HG03571 (cell line): ENCODE data around the gene POMP.
A peak's percentile ranks its signal among the peaks of the same experiment; 100 is the strongest.

Experiments
- ATAC-seq: cut with Tn5 transposase; IDR thresholded peaks from one replicate; pipeline ENCODE4 v1.9.1; 2021; ENCODE audit not compliant: unreplicated experiment

POMP gene, protein sequence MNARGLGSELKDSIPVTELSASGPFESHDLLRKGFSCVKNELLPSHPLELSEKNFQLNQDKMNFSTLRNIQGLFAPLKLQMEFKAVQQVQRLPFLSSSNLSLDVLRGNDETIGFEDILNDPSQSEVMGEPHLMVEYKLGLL

GRCh38 chr13:28658796-28659620 is at the start of gene POMP:
TSS of gene POMP (plus strand) at chr13:28659130. CDS start at chr13:28659185, 55 bp downstream.
- peak; percentile 86 for ATAC-seq

- ATAC-seq: no peak
Observed at GRCh38 chr13:28609381-28609780, 49.5 kb upstream of the POMP start.

DNA sequence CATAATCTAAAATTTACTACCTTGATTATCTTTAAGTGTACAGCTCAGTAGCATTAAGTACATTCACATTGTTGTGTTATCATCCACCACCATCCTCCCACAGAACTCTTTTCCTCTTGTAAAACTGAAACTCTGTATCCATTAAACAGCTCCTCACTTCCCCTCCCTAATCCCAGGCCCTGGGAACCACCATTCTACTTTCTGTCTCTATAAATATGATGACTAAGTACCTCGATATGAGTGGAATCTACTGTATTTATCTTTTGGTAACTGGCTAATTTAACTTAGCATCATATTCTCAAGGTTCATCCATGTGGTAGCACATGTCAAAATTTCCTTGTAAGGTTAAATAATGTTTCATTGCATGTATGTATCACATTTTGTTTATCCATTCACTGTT is 49.0 kb upstream of the POMP start:
- ATAC-seq: no peak

DNA sequence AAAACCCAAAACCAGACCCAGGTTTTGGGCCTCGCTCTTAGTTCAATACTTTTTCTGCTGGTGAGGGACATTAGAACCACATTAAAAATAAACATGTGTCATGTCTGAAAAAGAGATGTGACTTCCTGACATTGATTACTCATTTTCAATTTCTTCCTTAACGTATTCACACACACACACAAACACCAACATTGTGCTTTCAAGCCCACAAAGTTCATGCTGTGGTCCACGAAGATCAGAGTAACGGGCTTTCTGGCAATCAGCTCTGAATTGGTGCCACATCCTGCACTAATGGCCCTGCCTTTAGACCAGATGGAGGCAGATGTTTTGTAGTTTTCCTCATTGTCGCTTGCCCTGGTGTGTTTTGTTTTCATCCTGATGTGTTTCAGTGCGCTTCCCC is 47.9 kb upstream of the POMP start:
- ATAC-seq: no peak

GRCh38 chr13:28611654-28612131 is 47.2 kb upstream of the POMP start:
- no peak for ATAC-seq

DNA sequence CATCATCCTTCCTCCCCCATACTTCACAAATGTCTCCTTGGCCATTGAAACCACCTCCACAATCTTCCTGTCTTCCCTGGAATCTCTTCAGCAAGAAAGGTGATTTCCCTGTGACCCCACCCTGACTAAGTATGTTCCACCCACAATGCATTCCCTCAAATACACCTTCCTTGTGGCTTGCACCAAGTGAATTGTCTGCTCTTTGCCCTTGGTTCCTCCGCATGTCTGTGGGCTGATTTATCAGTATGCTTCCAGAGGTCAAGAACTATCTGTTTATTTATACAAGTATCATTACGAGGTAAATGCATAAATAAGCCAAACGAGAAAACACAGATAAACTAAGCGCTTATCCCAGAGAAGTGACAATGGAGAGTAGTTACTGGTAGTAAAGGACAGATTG is 45.4 kb upstream of the POMP start:
- no peak for ATAC-seq

DNA sequence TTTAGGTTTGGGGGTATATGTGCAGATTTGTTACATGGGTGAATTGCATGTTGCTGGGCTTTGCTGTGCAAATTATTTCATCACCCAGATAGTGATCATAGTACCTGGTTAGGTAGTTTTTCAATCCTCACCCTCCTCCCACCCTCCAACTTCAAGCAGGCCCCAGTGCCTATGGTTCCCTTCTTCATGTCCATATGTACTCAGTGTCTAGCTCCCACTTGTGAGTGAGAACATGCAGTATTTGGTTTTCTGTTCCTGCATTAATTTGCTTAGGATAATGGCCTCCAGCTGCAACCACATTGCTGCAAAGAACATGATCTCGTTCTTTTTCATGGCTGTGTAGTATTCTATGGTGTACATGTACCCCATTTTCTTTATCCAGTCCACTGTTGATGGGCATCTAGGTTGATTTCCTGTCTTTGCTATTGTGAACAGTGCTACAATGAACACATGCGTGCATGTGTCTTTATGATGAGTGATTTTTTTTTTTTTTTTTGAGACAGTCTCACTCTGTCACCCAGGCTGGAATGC is 42.9 kb upstream of the POMP start:
- no peak for ATAC-seq

GRCh38 chr13:28618230-28618994 is 40.5 kb upstream of the POMP start:
- no peak for ATAC-seq

DNA sequence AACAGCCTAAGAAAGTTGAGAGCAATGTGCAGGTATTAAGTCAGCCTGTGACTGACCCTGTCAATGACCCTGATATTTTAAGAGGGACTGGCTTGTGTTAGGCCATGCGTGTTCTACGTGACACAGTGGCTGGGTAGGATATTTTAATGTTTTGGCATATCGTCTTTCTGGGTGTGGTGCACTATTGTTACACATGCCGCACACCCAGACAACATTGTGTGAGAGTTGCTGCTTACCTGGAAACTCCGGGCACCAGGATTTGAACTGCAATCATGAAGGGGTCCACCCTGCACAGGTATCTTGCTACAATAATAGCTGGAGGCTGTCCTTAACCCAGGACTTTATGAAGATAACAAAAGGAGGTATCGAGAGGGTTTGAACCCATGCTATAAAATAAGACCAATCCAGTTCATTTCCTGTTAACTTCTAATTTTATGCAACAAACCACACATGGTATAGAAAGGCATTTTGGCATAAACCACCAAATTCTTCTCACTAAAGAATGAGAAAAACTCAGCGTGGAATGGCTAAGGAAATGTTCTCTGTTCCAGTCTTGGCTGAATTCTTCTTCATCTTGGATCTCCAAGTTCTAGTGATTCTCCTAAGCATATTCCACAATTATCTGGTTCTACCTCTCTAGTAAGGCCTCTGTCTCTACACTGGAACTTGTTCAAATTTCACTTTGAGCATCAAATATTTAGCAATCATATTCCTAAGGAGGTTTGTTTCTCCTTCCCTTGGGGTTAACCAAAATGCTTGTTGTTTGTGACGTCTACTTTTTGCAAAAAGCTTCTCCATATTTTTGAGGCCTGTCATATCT is 38.7 kb upstream of the POMP start:
- ATAC-seq: no peak

DNA sequence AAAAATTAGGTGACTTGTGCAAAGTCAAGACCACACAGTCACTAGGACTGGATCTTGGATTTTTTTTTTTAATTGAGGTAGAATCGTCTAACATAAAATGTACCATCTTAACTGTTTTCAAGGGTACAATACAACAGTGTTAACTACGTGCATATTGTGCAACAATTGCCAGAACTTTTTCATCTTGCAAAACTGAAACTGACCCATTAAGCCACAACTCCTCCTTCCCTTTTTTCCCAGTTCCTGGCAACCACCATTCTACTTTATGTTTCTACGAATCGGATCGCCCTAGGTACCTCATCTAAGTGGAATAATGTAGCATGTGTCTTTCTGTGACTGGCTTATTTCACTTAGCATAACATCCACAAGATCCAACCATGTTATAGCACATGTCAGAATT is 37.5 kb upstream of the POMP start:
- no peak for ATAC-seq

DNA sequence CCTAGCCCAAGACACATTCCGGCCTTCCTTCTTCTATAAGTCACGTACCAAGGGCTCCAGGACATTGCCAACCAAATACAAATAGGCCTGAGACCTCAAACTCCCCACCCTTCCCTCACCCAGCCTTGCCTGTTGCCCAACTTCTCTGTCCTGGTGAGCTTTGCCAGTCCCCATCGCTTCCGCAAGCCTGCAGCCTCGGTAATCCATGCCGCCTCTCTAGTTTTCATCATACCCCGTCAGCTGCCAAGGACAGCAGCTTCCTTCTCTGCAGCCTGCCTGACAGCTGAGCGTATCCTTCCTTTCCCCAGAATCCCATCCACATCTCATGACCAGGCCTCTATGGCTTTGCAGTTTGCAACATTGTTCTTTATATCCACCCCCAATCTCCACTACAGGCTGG is 36.6 kb upstream of the POMP start:
- ATAC-seq: no peak

- no peak for ATAC-seq
Observed at GRCh38 chr13:28623782-28624706, 34.9 kb upstream of the POMP start.

DNA sequence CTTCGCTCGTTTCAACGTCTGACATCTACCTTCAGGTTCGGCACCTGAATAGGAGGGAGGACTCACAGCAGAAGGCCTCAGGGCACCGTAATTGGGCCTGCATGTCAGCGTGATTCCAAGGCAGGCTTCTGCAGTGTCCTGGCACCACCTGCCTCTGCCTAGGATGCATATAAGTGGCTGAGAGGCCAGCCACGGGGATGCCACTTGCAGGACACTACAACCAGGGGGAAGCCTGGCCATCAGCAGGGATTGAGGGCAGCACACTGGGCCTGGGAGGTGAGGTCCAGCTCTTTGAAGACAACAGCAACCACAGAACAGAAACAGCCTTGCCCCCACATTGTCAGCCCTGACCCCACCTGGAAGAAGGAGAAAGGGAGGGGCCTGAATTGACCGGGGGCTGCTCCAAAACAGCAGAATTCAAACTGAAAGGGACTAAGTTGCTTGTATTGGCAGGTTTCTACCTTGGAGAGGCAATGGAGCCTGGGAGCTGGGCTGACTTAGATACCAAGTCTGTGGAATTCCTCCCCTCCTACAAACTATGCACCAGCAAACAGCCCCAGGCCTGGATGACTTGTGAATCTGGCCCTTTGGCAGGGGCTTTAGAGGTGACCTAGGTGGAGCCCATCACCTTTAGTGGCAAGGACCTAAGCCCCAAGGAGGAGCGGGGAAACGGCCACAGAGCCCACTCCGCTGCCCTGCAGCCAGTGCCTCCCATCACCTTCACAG is 34.1 kb upstream of the POMP start:
- no peak for ATAC-seq

DNA sequence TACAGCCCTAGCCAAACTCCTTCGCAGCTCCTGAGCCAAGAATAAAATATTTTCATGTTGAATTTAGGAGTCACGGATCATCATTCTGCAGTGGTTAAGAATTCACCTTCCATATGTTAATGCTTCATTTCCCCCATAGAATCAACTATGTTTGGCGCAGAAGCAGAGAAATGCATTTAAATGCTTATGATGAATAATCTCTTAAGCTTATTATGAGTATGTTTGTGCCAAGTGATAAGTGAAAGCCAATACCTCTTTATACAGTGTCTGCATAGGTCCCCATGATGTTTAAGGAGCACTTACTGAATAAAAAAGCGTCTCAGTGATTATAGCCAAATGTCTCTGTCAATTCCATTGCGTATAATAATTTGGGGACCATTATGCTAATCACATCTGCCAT is 32.7 kb upstream of the POMP start:
- no peak for ATAC-seq

DNA sequence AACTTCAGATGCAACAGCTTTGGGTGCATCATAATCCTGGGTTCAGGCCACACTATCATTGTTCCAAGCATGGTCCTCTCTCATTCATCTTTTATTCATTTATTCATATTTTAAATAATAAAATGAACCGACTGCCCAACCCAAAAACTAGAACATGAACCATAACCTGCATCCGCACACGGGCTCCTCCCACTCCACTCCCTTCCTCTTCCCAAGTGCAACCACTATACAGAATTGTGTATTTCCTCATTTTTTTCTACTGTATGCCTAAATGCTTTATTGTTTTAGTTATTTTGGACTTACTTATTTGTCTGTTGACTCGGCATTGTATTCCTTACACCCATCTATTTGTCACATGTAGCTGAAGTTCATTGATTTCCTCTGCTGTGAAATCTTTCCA is 30.7 kb upstream of the POMP start:
- ATAC-seq: no peak

- no peak for ATAC-seq
Observed at GRCh38 chr13:28630869-28631268, 28.1 kb upstream of the POMP start.

GRCh38 chr13:28631801-28632200 is 27.1 kb upstream of the POMP start:
- ATAC-seq: no peak

GRCh38 chr13:28636069-28636468 is 22.9 kb upstream of the POMP start:
- ATAC-seq: no peak

- ATAC-seq: peak; percentile 37
Observed at GRCh38 chr13:28636677-28637317, 22.1 kb upstream of the POMP start.
